Stimulated activated CD4-positive, alpha-beta T cell treated with anti-CD3 and anti-CD28 coated beads, Interleukin-1b, Interleukin-23, amount 100 ng/mL, for 24 hours (primary cell): ENCODE results near the gene CDH2.

ENCODE experiments used
- DNase-seq, 4 experiments: peaks; one replicate each; pipeline ENCODE4 v3.0.0-alpha.2; 2020; ENCODE audit warnings: low read depth in 4 of 4, low spot score in 1 of 4

Gene CDH2

DNA sequence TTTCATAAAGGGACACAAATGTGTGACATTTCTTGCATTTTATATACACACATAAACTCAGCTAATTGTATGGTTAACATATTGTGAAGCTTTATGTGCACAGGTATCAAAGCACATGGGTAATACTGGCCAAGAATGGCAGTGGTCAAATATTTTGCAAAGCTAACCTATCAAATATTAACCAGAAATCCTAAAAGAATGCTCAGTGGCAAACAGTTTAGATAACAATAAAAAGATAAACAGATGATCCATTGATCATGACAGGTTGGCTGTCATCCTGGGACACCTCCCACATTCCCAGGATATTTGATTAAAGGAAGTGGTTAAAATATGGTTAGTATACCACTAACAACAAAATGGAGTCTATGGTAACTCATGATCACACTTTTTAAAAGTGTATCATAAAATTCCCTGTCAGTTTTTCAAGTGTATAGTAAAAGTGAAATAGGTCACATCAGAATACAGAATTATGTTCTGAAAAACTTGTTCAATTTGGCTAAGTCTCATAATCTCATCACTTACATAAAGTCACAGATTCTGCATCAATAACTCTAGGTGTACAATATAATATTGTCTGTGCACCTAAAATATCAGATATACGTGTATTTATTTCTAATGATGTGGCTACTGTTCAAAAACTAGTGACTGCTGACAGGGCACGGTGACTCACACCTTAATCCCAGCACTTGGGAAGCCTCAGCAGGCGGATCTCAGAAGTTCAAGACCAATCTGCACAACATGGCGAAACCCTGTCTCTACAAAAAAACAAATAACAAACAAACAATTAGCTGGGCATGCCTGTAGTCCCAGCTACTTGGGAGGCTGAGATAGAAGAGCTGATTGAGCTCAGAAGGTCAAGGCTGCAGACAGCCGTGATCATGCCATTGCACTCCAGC lies 48.9 kb downstream of the CDH2 start:
- no peak for DNase-seq

DNA sequence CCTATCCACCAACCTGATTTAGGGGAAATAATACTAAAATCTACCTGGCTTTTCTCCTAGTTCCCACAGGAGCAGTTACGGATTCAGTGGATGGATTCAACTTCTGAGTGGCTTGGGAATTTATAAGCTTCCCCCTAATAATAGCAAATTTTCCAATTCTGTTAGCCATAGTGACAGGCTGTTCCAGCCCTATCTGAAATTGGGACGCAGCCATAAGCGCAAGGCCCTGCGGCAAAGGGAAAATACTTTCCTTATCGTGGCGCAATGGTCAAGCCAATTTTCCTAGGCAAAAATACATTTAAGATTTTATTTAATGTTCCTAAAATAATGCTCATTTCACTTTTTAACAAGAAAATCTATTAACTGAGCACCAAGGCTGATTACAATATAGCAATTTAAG lies 49.7 kb downstream of the CDH2 start:
- DNase-seq, result no peak

DNA sequence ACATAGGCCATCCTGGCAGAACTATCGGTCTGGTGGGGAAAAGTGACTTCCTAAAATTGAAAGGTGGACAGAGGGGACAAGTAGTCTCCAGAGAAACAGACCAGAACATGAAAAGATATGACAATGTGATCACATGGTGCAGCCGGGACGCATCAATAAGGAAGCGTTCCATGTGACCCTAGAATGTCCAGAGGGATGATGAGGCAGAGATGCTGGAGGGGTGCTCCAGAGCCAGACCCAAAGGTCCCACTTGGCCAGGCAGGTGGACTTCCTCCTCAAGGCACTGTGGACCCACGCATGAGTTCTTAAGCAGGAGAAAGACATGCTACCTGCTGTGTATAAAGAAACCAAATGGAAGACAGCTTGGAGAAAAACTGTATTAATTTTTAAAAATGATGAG lies 50.2 kb downstream of the CDH2 start:
- no peak for DNase-seq

DNA sequence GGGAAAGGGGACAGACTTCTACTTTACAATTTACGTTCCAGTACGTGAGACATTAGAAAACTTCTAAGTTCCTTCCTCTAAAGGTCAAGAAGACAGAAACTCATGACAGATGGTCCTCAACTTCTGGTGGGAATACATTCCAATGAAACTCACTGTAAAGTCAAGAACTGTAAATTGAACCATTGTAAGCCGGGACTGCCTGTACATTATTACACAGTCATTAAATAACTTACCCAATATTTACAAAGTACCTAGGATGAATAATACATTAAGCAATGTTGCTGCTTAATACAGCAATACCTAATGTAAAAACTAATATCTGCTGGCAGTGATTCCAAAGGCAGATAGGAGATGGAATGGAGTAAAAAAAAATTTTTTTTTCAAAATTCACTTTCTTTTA lies 51.9 kb downstream of the CDH2 start:
- no peak for DNase-seq

DNA sequence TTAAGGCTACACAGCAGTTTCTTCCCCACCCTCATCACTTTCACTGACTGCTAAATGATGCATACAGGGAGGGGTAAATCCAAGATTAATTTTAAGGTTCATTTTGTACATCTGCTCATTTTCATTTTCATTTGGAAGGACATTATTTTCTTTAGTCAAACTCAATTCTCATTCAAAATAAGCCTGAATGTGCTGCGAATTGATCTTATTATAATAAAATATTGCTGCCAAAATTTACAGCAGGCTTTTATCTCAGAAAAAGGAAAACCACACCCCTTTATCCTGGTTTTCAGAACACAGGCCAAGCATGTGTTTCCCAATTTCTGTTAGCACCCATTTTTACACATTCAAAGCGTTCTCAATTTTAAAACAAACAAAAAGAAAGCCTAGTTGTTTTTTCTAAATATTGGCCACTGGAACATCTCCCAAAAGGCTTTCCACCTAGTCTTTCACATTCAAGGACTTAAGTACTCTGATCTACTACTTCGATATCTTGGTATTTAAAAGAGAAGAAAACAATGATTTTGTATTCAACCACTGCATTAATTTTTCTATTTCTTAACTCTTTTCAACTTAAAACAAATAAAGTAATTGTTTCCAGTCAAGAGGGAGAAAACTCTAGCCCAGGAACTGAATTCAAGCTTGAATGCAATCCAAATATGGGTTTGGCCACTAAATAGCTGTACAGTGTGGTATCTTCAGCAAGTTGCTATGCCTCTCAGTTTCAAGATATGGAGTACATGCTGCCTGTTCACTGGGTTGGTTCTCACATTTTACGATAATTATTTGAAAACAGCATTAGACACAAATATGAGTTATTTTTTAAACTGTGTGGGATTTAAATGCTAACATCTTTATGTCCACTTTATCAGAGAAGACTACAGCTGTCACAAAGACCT lies 52.5 kb downstream of the CDH2 start:
- no peak for DNase-seq

DNA sequence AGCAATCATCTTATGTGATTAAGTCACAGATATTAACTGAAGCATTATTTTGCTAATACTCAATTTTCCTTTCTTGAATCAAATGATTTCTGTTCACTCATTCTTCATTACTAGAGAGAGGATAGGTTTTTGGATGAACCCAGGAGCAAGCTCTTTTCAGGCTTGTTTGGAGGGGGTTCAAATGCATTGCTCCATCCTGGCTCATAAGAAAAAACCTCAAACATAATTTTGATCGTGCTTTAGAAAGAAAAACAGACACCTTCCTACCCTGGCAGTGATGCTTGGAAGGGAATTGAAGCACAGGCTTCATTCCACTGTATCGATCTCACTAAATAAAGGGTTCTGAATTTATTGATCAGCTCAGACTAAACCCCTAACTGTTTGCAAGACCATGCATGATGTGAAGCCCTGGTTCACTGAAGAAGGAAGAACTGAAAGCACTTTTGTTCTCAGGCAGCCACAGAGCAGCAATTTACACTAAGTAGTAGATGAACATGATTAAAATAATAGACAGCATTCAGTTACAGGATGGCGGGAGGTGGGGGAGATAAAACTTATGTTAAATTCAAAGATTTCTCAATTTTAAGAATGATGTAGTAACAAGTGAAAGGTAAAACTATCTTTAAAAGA lies 53.4 kb downstream of the CDH2 start:
- DNase-seq, result no peak

DNA sequence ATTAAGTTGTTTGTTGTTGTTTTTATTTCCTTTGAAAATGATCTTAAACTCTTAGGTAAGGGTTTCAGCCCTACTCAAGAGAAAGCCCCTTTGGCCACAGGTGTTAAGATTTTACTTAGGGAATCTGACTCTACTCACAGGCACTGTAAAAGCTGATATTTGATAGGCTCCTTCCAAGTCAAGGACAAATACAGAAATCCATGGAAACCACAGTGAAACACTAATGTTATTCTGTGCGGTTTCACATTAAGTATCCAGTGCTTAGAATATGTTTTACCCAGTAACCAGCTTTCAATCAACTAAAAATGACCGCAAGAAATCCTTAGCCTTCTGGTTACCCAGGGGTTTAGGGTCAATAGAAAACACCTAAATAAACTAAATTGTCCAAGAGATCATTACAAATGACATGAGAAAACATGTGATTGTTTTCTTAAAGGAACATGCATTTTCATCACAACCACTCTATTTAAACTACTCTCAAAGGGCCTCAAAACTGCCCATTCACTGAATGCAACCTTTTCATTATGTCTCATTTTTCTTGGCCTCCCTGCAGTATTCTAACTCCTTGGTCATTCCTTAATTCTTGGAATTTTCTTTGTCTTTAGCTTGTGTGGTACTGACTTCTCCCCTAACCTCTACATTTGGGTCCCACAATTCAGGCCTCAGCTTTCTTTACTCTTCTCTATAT lies 56.0 kb downstream of the CDH2 start:
- DNase-seq, result no peak

DNA sequence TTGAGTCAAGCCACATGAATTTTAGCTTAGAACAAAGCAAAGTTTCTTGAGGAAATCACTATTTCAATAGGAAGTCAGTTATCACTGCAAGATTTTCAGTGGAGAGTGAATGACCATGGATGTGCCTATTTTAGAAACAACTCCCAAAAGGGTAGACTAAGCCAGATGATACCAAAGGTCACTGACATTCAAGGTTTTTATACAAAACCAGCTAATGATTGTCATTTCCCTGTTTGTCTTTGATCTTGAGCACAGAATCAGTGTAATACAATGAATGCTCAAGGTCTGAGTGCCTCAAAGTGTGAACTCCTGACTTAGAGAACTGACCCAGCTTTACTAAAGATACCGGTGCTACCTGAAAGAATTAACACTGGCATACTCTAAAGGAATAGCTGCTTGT lies 60.5 kb downstream of the CDH2 start:
- no peak for DNase-seq

DNA sequence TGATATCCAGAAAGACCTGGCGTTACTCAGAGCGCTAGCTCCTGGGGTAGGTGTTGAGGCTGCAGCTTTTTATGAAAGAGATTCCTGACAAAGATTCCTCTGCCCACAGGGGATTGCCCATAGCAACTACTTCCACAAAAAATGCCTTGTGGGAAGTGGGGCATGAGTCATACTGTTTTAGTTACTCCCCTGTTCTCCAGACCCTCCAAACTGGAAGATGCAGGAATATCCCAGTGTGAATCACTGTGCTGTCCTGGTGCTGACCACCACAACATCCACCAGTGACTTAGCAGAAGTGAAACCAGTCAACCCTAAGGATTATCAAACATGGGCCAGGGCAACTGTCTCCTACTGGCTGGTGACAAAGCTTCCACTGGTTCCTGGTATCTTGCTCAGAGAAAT lies 61.8 kb downstream of the CDH2 start:
- no peak for DNase-seq

DNA sequence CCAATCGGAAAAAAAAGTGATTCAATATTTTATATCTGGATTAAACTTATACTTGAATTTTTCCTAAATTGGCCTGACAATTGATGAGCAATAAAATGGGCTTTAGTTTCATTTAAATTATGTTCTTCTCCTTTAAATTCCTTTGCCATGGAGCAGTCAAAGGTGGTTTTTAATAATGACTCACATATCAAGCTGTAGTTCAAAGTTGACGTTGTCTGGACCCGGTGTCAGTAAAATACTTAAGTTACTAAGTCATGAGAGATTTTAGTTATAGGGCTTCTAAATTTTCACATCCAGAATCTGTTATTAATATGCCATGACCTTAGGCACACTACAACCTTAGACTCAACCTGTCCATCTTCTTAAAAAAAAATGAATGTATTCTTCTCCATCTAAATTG lies 62.5 kb downstream of the CDH2 start:
- no peak for DNase-seq

DNA sequence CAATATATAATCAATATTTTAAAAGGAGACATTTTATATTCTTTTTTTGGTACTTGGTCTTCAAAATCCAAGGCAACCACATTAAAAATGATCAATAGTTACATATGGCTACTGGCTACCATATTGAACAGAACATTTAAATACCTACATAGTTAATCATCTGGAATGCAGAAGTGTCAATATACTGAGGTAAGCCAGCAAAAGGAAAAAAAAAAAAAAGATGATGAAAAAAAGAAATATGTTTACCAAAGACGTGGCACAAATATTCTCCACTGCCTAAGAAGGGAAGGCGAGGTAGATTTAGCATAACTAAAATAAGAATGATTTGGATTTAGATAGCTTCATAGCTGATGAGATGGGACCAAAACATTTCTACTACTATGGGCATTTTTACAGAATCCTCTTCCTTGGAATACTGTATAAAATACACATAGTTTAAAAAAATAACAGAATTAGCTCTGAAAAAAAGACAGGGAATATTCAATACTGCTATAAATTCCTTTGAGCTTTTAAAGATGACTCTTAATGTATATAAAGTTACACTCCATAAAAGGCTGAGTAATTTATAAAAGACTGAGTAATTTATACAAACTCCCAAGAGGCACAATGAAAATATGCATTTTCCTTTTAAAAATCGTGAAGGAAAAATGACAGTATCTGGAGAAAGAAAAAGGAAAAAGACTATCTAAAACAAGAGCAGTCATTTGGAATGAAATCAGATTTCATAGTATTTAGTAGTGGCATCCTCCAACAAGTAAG lies 63.5 kb downstream of the CDH2 start:
- DNase-seq, result no peak

DNA sequence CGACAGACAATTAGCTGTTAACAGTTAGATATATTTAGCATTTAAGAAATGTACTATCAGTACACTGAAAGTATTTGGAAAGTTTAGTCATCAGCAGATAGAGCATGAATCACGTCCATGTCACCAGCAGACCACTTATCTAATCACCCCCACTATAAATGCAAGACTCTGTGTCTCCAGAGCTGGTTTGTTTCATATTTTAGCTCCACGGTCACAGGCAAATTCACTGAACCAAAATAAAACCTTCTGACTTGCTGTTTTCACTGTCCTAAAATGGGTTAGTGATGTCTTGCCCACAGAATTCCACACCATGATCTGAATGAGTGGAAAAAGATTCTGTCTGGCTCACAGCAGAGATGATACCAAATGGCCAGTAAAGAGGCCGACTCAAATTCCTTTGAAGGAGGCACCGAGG lies 64.9 kb downstream of the CDH2 start:
- DNase-seq, result no peak

DNA sequence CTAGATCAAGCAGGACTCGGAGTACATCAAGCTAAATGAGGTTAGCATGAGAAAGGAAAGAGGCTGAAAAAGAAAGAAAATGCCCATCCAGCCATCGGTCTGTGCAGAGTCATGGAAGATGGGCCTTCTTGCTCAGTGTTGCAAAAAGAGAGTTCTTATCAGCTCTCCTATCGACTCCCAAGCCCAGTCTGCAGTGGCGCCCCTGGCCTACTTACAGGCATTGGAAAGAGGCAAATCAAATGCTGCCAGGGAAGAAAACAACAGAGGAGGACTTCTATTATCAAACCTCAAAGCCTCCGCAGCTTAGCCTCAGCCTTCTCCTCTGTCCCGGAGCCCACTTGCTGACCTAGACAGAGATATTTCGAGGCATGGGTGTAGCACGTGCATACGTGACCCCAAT lies 66.0 kb downstream of the CDH2 start:
- no peak for DNase-seq

DNA sequence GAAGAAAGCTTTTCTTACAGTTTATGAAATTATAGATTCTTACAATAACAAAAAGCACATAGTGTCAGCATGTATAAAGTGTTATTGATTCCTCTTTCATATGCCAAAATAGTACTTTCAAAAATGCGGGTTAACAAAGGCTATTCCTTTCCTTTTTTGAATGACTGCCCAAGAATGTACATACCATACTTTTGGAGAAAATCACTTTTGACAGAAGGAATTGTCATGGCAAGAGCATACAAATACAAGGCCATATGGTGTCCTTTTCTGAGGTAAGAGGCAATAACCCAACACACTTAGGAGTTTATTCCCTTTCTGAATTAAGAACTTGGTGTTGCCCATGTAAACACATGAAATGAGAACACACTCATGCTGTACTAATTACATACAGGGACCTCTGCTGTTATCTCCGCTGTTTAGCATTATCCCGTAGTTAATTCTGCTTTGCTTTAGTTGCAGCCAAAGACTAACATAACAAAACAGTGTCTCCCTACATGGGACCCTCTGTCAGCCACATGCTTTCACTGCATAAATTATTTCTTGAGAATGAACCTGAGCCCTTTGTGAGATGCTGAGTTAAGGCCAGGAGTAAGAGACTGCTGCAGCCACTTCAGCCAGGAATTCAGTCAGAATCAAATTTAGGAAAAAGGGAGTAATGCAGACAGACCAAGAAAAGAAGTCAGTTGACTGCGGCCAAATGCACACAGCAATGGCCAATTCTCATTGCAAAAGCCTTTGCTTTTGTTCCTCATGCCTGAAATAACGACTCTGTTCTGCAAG lies 67.0 kb downstream of the CDH2 start:
- no peak for DNase-seq

DNA sequence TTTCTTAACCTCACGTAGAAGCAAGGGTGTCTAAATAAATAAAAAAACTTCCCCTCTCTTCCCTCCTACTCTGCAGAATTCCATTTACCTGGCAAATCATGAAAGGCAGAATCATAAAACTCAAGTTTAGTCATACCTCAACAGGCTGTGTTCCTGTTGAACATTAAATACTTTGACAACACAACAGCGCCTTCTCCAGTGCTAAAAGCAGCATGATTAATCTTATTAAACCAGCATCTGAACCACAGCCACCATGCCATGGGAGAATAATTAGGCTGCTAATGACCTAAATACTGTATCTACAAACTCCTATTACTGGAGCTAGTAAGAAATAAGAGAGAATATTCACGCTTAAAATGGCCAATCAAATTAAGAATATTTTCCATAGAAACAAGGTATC lies 68.1 kb downstream of the CDH2 start:
- no peak for DNase-seq

DNA sequence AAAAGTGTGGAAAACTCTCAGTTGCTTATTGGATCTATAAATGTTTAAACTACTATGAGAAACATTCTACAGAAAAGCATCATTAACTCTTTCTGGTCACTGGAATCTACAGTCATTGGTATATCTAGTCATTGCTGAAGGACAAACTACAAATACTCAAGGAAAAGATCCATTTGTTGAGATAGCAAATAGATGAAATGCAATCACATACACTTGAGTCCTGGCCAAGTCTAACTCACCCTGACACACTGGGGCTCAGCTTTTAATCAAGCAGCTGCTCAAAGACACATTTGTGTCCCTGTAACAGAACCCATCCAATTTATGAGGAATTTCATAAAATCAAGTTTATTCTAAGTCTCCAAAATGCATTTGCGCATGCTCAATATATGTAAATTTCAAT lies 68.7 kb downstream of the CDH2 start:
- no peak for DNase-seq

DNA sequence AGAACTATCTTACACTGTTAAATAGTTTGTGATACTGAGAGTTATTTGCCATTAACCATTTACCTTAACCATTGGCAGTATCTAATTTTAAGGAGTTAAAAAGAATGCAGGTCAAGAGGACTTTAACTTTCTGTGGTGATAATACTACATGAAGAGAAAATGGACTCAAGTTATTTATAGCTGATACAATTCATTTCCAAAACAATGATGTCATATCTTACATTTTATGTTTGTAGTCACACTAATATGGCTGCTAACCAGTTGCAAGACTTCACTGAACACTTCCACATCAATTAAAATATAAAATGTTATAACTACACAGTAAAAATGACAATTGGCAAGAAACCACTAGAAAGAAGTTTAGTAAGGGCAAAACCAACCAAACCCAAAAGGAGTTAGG lies 77.7 kb downstream of the CDH2 start:
- DNase-seq, result no peak

DNA sequence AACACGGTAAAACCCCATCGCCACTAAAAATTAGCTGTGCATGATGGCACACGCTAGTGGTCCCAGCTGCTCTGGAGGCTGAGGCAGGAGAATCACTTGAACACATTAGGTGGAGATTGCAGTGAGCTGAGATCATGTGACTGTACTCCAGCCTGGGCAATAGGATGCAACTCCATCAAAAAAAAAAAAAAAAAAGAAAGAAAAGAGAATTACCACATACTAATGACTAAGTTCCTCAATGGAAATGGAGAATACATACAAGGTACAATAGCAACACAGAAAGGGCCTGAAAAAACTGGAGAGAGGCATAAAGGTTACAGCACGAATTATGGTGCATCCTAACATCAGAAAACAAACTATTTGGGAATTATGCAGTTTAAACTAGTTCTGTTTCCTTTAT lies 81.3 kb downstream of the CDH2 start:
- no peak for DNase-seq

DNA sequence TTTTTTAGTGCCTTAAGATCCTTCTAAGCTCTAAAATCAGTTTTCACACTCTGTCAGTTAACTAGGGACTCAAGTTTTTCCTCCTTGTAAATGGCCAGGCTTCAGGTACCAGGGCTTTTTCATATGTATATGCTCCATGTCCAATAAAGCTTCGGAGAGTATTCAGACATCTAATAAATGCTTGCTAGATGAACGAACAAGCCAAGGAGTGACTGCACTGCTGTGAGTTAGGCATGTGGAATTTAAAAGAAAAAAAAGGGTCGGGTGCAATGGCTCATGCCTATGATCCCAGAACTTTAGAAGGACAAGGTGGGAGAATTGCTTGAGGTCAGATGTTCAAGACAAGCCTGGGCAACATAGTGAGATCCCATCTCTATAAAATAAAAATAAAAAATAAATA lies 81.9 kb downstream of the CDH2 start:
- no peak for DNase-seq

DNA sequence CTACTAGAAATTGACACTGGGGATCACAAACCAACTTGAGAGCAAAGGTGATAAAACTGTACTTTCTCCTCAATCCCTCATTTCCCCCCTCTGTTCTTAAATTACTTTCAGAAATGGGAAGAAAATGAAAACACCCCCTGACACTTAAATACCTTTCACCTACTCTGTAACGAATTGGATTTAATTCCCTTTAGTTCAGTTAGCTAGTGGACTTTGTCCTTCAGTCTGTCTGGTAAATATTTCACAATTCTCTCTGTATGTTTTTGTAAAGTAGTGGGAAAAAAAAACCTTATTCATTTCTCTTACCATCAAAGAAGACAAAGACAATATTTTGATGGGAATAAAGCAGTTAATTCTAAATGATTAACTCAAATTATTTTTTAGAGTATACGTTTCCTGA lies 85.7 kb downstream of the CDH2 start:
- no peak for DNase-seq
